DOHH2 (cell line): ENCODE results near the gene RNLS.

Experiments
- EZH2phosphoT487 ChIP-seq: fragments of 200-600 bp; sonication (generic); IDR thresholded peaks from 2 replicates; pipeline ENCODE4 v1.6.1; 2017; ENCODE audit warnings: borderline replicate concordance, mild to moderate bottlenecking, antibody characterized with exemption, low read length, moderate library complexity, mixed read lengths
- TF ChIP-seq, protein P1 (sequence below): fragments of 200-600 bp; sonication (generic); IDR thresholded peaks from one replicate; pipeline ENCODE4 v1.5.1; 2014; ENCODE audit warnings: antibody characterized with exemption, mild to moderate bottlenecking, low read depth, low read length; ENCODE audit not compliant: poor library complexity, severe bottlenecking

DNA sequence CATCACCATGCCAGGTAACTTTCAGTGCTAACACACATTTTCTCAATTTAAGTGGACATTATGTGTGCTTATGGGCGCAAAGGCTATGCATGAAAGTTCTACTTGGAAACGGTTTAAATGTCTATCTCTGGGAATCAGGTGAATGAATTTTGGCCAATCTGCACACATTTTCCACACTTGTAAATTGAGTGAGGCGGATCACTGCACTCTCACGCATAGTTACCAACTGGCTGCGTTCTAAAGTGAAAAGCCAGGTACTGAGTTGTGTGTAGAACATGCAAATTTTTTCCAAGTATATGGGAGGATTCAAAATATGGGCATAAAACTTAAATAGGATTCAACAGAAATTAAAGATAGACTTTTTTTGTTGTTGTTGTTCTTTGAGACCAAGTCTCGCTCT, 323.7 kb downstream of the RNLS start:
- TF ChIP-seq, protein P1, sequence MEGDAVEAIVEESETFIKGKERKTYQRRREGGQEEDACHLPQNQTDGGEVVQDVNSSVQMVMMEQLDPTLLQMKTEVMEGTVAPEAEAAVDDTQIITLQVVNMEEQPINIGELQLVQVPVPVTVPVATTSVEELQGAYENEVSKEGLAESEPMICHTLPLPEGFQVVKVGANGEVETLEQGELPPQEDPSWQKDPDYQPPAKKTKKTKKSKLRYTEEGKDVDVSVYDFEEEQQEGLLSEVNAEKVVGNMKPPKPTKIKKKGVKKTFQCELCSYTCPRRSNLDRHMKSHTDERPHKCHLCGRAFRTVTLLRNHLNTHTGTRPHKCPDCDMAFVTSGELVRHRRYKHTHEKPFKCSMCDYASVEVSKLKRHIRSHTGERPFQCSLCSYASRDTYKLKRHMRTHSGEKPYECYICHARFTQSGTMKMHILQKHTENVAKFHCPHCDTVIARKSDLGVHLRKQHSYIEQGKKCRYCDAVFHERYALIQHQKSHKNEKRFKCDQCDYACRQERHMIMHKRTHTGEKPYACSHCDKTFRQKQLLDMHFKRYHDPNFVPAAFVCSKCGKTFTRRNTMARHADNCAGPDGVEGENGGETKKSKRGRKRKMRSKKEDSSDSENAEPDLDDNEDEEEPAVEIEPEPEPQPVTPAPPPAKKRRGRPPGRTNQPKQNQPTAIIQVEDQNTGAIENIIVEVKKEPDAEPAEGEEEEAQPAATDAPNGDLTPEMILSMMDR, result no peak
- no peak for TF ChIP-seq EZH2phosphoT487
